ENCODE data around the gene CORO2B.
"Not testable (repeated sequence)": the region's sequence is repeated elsewhere in the genome, so short reads cannot be mapped to it uniquely, and the experiment has no call there.

The CORO2B gene

GRCh38 chr15:68755731-68756130 lies 176.9 kb downstream of the CORO2B start:
- no peaks in the 10 kb centered on the region for H3K36me3 ChIP-seq (ENCODE audit: insufficient read depth, insufficient read length, low read length)
- no peaks in the 10 kb centered on the region for H3K27me3 ChIP-seq (ENCODE audit: insufficient read depth, insufficient read length)
- no peaks in the 10 kb centered on the region for H3K9me3 ChIP-seq (ENCODE audit: insufficient read depth, low read length)
- H3K4me3 ChIP-seq (ENCODE audit: insufficient read length, low read depth) = no peak overlapping the region
- H3K4me1 ChIP-seq (ENCODE audit: insufficient read depth, insufficient read length) = no peaks in the 10 kb centered on the region
- DNase-seq (ENCODE audit: low read depth, low spot score) = no peak
- no peak overlapping the region for H3K9ac ChIP-seq (ENCODE audit: insufficient read length, low read depth)
- no peak for TF ChIP-seq SUZ12 (IDR thresholded peaks at IDR 0.05; ENCODE audit: extremely low read depth, insufficient read depth, insufficient read length)

- not testable (repeated sequence) for H3K4me1 ChIP-seq (ENCODE audit: insufficient read depth, insufficient read length); H3K9me3 ChIP-seq (ENCODE audit: insufficient read depth, low read length); H3K9ac ChIP-seq (ENCODE audit: insufficient read length, low read depth); H3K4me3 ChIP-seq (ENCODE audit: insufficient read length, low read depth); H3K27me3 ChIP-seq (ENCODE audit: insufficient read depth, insufficient read length); DNase-seq (ENCODE audit: low read depth, low spot score); H3K36me3 ChIP-seq (ENCODE audit: insufficient read depth, insufficient read length, low read length)
These were observed 181.3 kb downstream of the CORO2B start for GRCh38 chr15:68759982-68760579.

- no peak for DNase-seq (ENCODE audit: low read depth, low spot score)
- Histone ChIP-seq H3K9me3 (ENCODE audit: insufficient read depth, low read length) (no peaks in the 10 kb centered on the region), H3K4me1 (ENCODE audit: insufficient read depth, insufficient read length) (no peaks in the 10 kb centered on the region), H3K4me3 (ENCODE audit: insufficient read length, low read depth) (no peak overlapping the region), H3K36me3 (ENCODE audit: insufficient read depth, insufficient read length, low read length) (no peaks in the 10 kb centered on the region), H3K27me3 (ENCODE audit: insufficient read depth, insufficient read length) (no peaks in the 10 kb centered on the region), H3K9ac (ENCODE audit: insufficient read length, low read depth) (no peak overlapping the region)
- no peak for TF ChIP-seq SUZ12 (IDR thresholded peaks at IDR 0.05; ENCODE audit: extremely low read depth, insufficient read depth, insufficient read length)
- TF ChIP-seq YY1 (IDR thresholded peaks at IDR 0.05; ENCODE audit: insufficient read depth, insufficient read length) = no peak
- TF ChIP-seq ZNF274 (IDR thresholded peaks at IDR 0.05; ENCODE audit: low read depth, low read length) = no peak
These were observed 184.3 kb downstream of the CORO2B start for GRCh38 chr15:68763063-68763462.

- no peaks in the 10 kb centered on the region for H3K27me3 ChIP-seq (ENCODE audit: insufficient read depth, insufficient read length)
- no peaks in the 10 kb centered on the region for H3K4me1 ChIP-seq (ENCODE audit: insufficient read depth, insufficient read length)
- DNase-seq (ENCODE audit: low read depth, low spot score) = no peak
- no peaks in the 10 kb centered on the region for H3K36me3 ChIP-seq (ENCODE audit: insufficient read depth, insufficient read length, low read length)
- no peak overlapping the region for H3K9ac ChIP-seq (ENCODE audit: insufficient read length, low read depth)
- no peak overlapping the region for H3K4me3 ChIP-seq (ENCODE audit: insufficient read length, low read depth)
- TF ChIP-seq SUZ12 (IDR thresholded peaks at IDR 0.05; ENCODE audit: extremely low read depth, insufficient read depth, insufficient read length) = no peak
- H3K9me3 ChIP-seq (ENCODE audit: insufficient read depth, low read length) = no peaks in the 10 kb centered on the region
These were observed 185.3 kb downstream of the CORO2B start for GRCh38 chr15:68764090-68764489.

GRCh38 chr15:68765602-68766368 lies 187.0 kb downstream of the CORO2B start:
- DNase-seq (ENCODE audit: low read depth, low spot score) = no peak
- Histone ChIP-seq H3K36me3 (ENCODE audit: insufficient read depth, insufficient read length, low read length) (no peaks in the 10 kb centered on the region), H3K9me3 (ENCODE audit: insufficient read depth, low read length) (no peaks in the 10 kb centered on the region), H3K27me3 (ENCODE audit: insufficient read depth, insufficient read length) (no peaks in the 10 kb centered on the region), H3K4me1 (ENCODE audit: insufficient read depth, insufficient read length) (no peaks in the 10 kb centered on the region), H3K9ac (ENCODE audit: insufficient read length, low read depth) (no peak overlapping the region), H3K4me3 (ENCODE audit: insufficient read length, low read depth) (no peak overlapping the region)
- TF ChIP-seq SUZ12 (IDR thresholded peaks at IDR 0.05; ENCODE audit: extremely low read depth, insufficient read depth, insufficient read length) (no peak), ZNF274 (IDR thresholded peaks at IDR 0.05; ENCODE audit: low read depth, low read length) (no peak), YY1 (IDR thresholded peaks at IDR 0.05; ENCODE audit: insufficient read depth, insufficient read length) (no peak)

GRCh38 chr15:68767833-68768232 lies 189.0 kb downstream of the CORO2B start:
- Histone ChIP-seq H3K4me3 (ENCODE audit: insufficient read length, low read depth) (no peak overlapping the region), H3K9ac (ENCODE audit: insufficient read length, low read depth) (no peak overlapping the region), H3K36me3 (ENCODE audit: insufficient read depth, insufficient read length, low read length) (no peaks in the 10 kb centered on the region), H3K27me3 (ENCODE audit: insufficient read depth, insufficient read length) (no peaks in the 10 kb centered on the region), H3K9me3 (ENCODE audit: insufficient read depth, low read length) (no peaks in the 10 kb centered on the region), H3K4me1 (ENCODE audit: insufficient read depth, insufficient read length) (no peaks in the 10 kb centered on the region)
- DNase-seq (ENCODE audit: low read depth, low spot score) = no peak
- no peak for TF ChIP-seq YY1 (IDR thresholded peaks at IDR 0.05; ENCODE audit: insufficient read depth, insufficient read length)
- TF ChIP-seq SUZ12 (IDR thresholded peaks at IDR 0.05; ENCODE audit: extremely low read depth, insufficient read depth, insufficient read length) = no peak
- no peak for TF ChIP-seq ZNF274 (IDR thresholded peaks at IDR 0.05; ENCODE audit: low read depth, low read length)

GRCh38 chr15:68768321-68768720 lies 189.5 kb downstream of the CORO2B start:
- no peaks in the 10 kb centered on the region for H3K27me3 ChIP-seq (ENCODE audit: insufficient read depth, insufficient read length)
- no peaks in the 10 kb centered on the region for H3K9me3 ChIP-seq (ENCODE audit: insufficient read depth, low read length)
- no peak for DNase-seq (ENCODE audit: low read depth, low spot score)
- no peak overlapping the region for H3K4me3 ChIP-seq (ENCODE audit: insufficient read length, low read depth)
- H3K4me1 ChIP-seq (ENCODE audit: insufficient read depth, insufficient read length) = no peaks in the 10 kb centered on the region
- H3K36me3 ChIP-seq (ENCODE audit: insufficient read depth, insufficient read length, low read length) = no peaks in the 10 kb centered on the region
- no peak for TF ChIP-seq SUZ12 (IDR thresholded peaks at IDR 0.05; ENCODE audit: extremely low read depth, insufficient read depth, insufficient read length)
- TF ChIP-seq ZNF274 (IDR thresholded peaks at IDR 0.05; ENCODE audit: low read depth, low read length) = no peak
- no peak for TF ChIP-seq YY1 (IDR thresholded peaks at IDR 0.05; ENCODE audit: insufficient read depth, insufficient read length)
- no peak overlapping the region for H3K9ac ChIP-seq (ENCODE audit: insufficient read length, low read depth)

Data from NT2/D1 (cell line).